ENCODE measurements around the gene SYN1. TPM values are rescaled to one million over a fixed set of nuclear protein-coding genes. Genes with fewer than 3 reads are reported as not detected.

Gene SYN1
- total and polyA plus RNA-seq, 5 donors from 2014 or later, result 0.18 to 0.34 TPM; not detected in 3

- peak overlapping the region in 1 of 3 donors; percentile 11 for H3K27ac Mint-ChIP-seq
- no peaks in the 10 kb centered on the region for H3K27me3 ChIP-seq (ENCODE audit: control insufficient read depth, insufficient read depth, low read length)
- H3K4me1 Mint-ChIP-seq, result peaks cover 1 to 55% (median 25%) of the 10 kb centered on the region in 4 donors
- H3K4me1 ChIP-seq (ENCODE audit: control insufficient read depth, insufficient read depth, low read length, poor library complexity, severe bottlenecking), result peaks cover 25% of the 10 kb centered on the region
- H3K36me3 ChIP-seq (ENCODE audit: control insufficient read depth, insufficient read depth, low read length), result peaks cover 18% of the 10 kb centered on the region
- H3K27ac ChIP-seq (ENCODE audit: insufficient read depth, low read length, poor library complexity, severe bottlenecking), result no peak overlapping the region
- no peak overlapping the region for H3K4me3 ChIP-seq (ENCODE audit: low read depth, low read length)
- no peaks in the 10 kb centered on the region for H3K9me3 ChIP-seq (ENCODE audit: control insufficient read depth in 2 of 2, low read length in 2 of 2)
- H3K4me3 Mint-ChIP-seq, result no peak overlapping the region
- DNase-seq, result no peak
- no peaks in the 10 kb centered on the region for H3K9me3 Mint-ChIP-seq
- no peaks in the 10 kb centered on the region for H3K27me3 Mint-ChIP-seq
- no peak for ATAC-seq (ENCODE audit: low read depth in 2 of 2)
- H3K36me3 Mint-ChIP-seq, result peaks cover 7% of the 10 kb centered on the region
Measured at GRCh38 chrX:47645530-47645929, 25.9 kb upstream of the SYN1 start.

GRCh38 chrX:47644557-47645091 is 25.0 kb upstream of the SYN1 start:
- Histone ChIP-seq H3K27me3 (ENCODE audit: control insufficient read depth, insufficient read depth, low read length) (no peaks in the 10 kb centered on the region), H3K4me3 (ENCODE audit: low read depth, low read length) (no peak overlapping the region), H3K4me1 (ENCODE audit: control insufficient read depth, insufficient read depth, low read length, poor library complexity, severe bottlenecking) (peaks cover 25% of the 10 kb centered on the region), H3K9me3 (ENCODE audit: control insufficient read depth in 2 of 2, low read length in 2 of 2) (no peaks in the 10 kb centered on the region), H3K36me3 (ENCODE audit: control insufficient read depth, insufficient read depth, low read length) (peaks cover 24% of the 10 kb centered on the region), H3K27ac (ENCODE audit: insufficient read depth, low read length, poor library complexity, severe bottlenecking) (no peak overlapping the region)
- Mint-ChIP-seq H3K27ac (peak overlapping the region; percentile 33 to 78 (median 52)), H3K4me3 (peak overlapping the region in 2 of 4 donors; percentile 17 to 67), H3K27me3 (no peaks in the 10 kb centered on the region), H3K4me1 (peaks cover 4 to 55% (median 28%) of the 10 kb centered on the region in 4 donors), H3K9me3 (no peaks in the 10 kb centered on the region), H3K36me3 (peaks cover 16% of the 10 kb centered on the region)
- DNase-seq (no peak), ATAC-seq (ENCODE audit: low read depth in 2 of 2) (no peak)

GRCh38 chrX:47643926-47644325 is 24.3 kb upstream of the SYN1 start:
- peaks cover 26% of the 10 kb centered on the region for H3K36me3 ChIP-seq (ENCODE audit: control insufficient read depth, insufficient read depth, low read length)
- H3K4me3 Mint-ChIP-seq, result no peak overlapping the region
- H3K4me1 ChIP-seq (ENCODE audit: control insufficient read depth, insufficient read depth, low read length, poor library complexity, severe bottlenecking), result peaks cover 19% of the 10 kb centered on the region
- ATAC-seq (ENCODE audit: low read depth in 2 of 2) (no peak), DNase-seq (peak in 1 of 3 donors; percentile 41)
- H3K4me1 Mint-ChIP-seq, result peaks cover 5 to 48% (median 28%) of the 10 kb centered on the region in 4 donors
- H3K27me3 Mint-ChIP-seq, result no peaks in the 10 kb centered on the region
- no peak overlapping the region for H3K4me3 ChIP-seq (ENCODE audit: low read depth, low read length)
- peaks cover 19% of the 10 kb centered on the region for H3K36me3 Mint-ChIP-seq
- H3K27ac ChIP-seq (ENCODE audit: insufficient read depth, low read length, poor library complexity, severe bottlenecking), result no peak overlapping the region
- H3K27ac Mint-ChIP-seq, result peak overlapping the region in 1 of 3 donors; percentile 33
- H3K9me3 ChIP-seq (ENCODE audit: control insufficient read depth in 2 of 2, low read length in 2 of 2), result no peaks in the 10 kb centered on the region
- no peaks in the 10 kb centered on the region for H3K27me3 ChIP-seq (ENCODE audit: control insufficient read depth, insufficient read depth, low read length)
- H3K9me3 Mint-ChIP-seq, result no peaks in the 10 kb centered on the region

DNA sequence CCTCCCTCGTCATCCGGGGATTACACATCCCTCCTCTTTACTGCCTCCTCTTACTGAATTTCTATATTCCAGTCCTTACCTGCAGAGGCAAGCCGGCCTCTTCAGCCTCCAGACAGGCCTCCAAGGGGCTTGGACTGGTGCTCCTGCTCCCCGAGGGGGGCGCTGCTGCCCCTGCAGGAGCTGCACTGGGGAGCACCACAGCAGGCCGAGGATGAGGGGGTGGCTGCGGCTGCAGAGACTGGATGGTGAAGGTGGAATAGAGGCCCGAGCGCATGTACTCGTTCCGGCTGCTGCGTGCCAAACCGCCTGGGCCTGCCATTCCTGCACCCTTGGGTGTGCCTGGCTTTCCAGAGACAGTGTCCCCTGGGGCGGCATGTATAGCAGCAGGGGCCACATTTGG is 19.2 kb upstream of the SYN1 start:
- Histone ChIP-seq H3K4me3 (ENCODE audit: low read depth, low read length) (no peak overlapping the region), H3K27me3 (ENCODE audit: control insufficient read depth, insufficient read depth, low read length) (no peaks in the 10 kb centered on the region), H3K4me1 (ENCODE audit: control insufficient read depth, insufficient read depth, low read length, poor library complexity, severe bottlenecking) (peaks cover 4% of the 10 kb centered on the region), H3K36me3 (ENCODE audit: control insufficient read depth, insufficient read depth, low read length) (peaks cover 52% of the 10 kb centered on the region), H3K27ac (ENCODE audit: insufficient read depth, low read length, poor library complexity, severe bottlenecking) (no peak overlapping the region), H3K9me3 (ENCODE audit: control insufficient read depth in 2 of 2, low read length in 2 of 2) (no peaks in the 10 kb centered on the region)
- H3K9me3 Mint-ChIP-seq, result no peaks in the 10 kb centered on the region
- ATAC-seq (ENCODE audit: low read depth in 2 of 2) (no peak), DNase-seq (no peak)
- peaks cover 30% of the 10 kb centered on the region for H3K36me3 Mint-ChIP-seq
- peak overlapping the region in 1 of 4 donors; percentile 66 for H3K4me3 Mint-ChIP-seq
- peaks cover 3 to 18% (median 5%) of the 10 kb centered on the region in 4 donors for H3K4me1 Mint-ChIP-seq
- peak overlapping the region in 1 of 3 donors; percentile 34 for H3K27ac Mint-ChIP-seq
- no peaks in the 10 kb centered on the region for H3K27me3 Mint-ChIP-seq

GRCh38 chrX:47637546-47638195 is 18.0 kb upstream of the SYN1 start:
- H3K36me3 ChIP-seq (ENCODE audit: control insufficient read depth, insufficient read depth, low read length), result peaks cover 51% of the 10 kb centered on the region
- peak in 2 of 3 donors; percentile 25 to 39 for DNase-seq
- peak; percentile 72 to 75 for ATAC-seq (ENCODE audit: low read depth in 2 of 2)
- no peaks in the 10 kb centered on the region for H3K9me3 Mint-ChIP-seq
- peaks cover 3% of the 10 kb centered on the region for H3K4me1 ChIP-seq (ENCODE audit: control insufficient read depth, insufficient read depth, low read length, poor library complexity, severe bottlenecking)
- H3K4me3 ChIP-seq (ENCODE audit: low read depth, low read length), result no peak overlapping the region
- H3K4me1 Mint-ChIP-seq, result peaks cover 3 to 15% (median 5%) of the 10 kb centered on the region in 4 donors
- no peaks in the 10 kb centered on the region for H3K27me3 ChIP-seq (ENCODE audit: control insufficient read depth, insufficient read depth, low read length)
- no peak overlapping the region for H3K27ac ChIP-seq (ENCODE audit: insufficient read depth, low read length, poor library complexity, severe bottlenecking)
- peak overlapping the region in 3 of 4 donors; percentile 52 to 66 (median 66) for H3K4me3 Mint-ChIP-seq
- H3K27me3 Mint-ChIP-seq, result no peaks in the 10 kb centered on the region
- no peaks in the 10 kb centered on the region for H3K9me3 ChIP-seq (ENCODE audit: control insufficient read depth in 2 of 2, low read length in 2 of 2)
- H3K27ac Mint-ChIP-seq, result peak overlapping the region; percentile 34 to 83 (median 66)
- peaks cover 27% of the 10 kb centered on the region for H3K36me3 Mint-ChIP-seq

- no peaks in the 10 kb centered on the region for H3K9me3 Mint-ChIP-seq
- no peak for ATAC-seq (ENCODE audit: low read depth in 2 of 2)
- H3K36me3 ChIP-seq (ENCODE audit: control insufficient read depth, insufficient read depth, low read length), result peaks cover 32% of the 10 kb centered on the region
- no peaks in the 10 kb centered on the region for H3K9me3 ChIP-seq (ENCODE audit: control insufficient read depth in 2 of 2, low read length in 2 of 2)
- no peak overlapping the region for H3K27ac ChIP-seq (ENCODE audit: insufficient read depth, low read length, poor library complexity, severe bottlenecking)
- H3K4me1 ChIP-seq (ENCODE audit: control insufficient read depth, insufficient read depth, low read length, poor library complexity, severe bottlenecking), result peaks cover 9% of the 10 kb centered on the region
- peaks cover under 1 to 30% (median 5%) of the 10 kb centered on the region in 4 donors for H3K4me1 Mint-ChIP-seq
- H3K27me3 ChIP-seq (ENCODE audit: control insufficient read depth, insufficient read depth, low read length), result no peaks in the 10 kb centered on the region
- no peaks in the 10 kb centered on the region for H3K27me3 Mint-ChIP-seq
- H3K27ac Mint-ChIP-seq, result no peak overlapping the region
- peaks cover 19% of the 10 kb centered on the region for H3K36me3 Mint-ChIP-seq
- DNase-seq, result no peak
- H3K4me3 ChIP-seq (ENCODE audit: low read depth, low read length), result no peak overlapping the region
- no peak overlapping the region for H3K4me3 Mint-ChIP-seq
Measured at GRCh38 chrX:47634871-47635575, 15.4 kb upstream of the SYN1 start.

- no peak overlapping the region for H3K4me3 ChIP-seq (ENCODE audit: low read depth, low read length)
- no peaks in the 10 kb centered on the region for H3K27me3 ChIP-seq (ENCODE audit: control insufficient read depth, insufficient read depth, low read length)
- no peaks in the 10 kb centered on the region for H3K9me3 Mint-ChIP-seq
- no peaks in the 10 kb centered on the region for H3K9me3 ChIP-seq (ENCODE audit: control insufficient read depth in 2 of 2, low read length in 2 of 2)
- no peak overlapping the region for H3K27ac Mint-ChIP-seq
- peaks cover 0 to 36% (median 7%) of the 10 kb centered on the region in 4 donors for H3K4me1 Mint-ChIP-seq
- DNase-seq, result no peak
- H3K27me3 Mint-ChIP-seq, result no peaks in the 10 kb centered on the region
- peaks cover 11% of the 10 kb centered on the region for H3K36me3 Mint-ChIP-seq
- no peak for ATAC-seq (ENCODE audit: low read depth in 2 of 2)
- peaks cover 30% of the 10 kb centered on the region for H3K36me3 ChIP-seq (ENCODE audit: control insufficient read depth, insufficient read depth, low read length)
- peaks cover 15% of the 10 kb centered on the region for H3K4me1 ChIP-seq (ENCODE audit: control insufficient read depth, insufficient read depth, low read length, poor library complexity, severe bottlenecking)
- H3K27ac ChIP-seq (ENCODE audit: insufficient read depth, low read length, poor library complexity, severe bottlenecking), result no peak overlapping the region
- H3K4me3 Mint-ChIP-seq, result no peak overlapping the region
Measured at GRCh38 chrX:47633689-47634590, 14.3 kb upstream of the SYN1 start.

Measured in CD4-positive, CD25-positive, alpha-beta regulatory T cell (primary cell).